GM10266 (cell line): Measurements from ENCODE around the gene SMC4.

Experiments
- DNase-seq: peaks from one replicate; pipeline ENCODE4 v3.0.0; 2012; ENCODE audit errors: extremely low spot score
- TF ChIP-seq, protein P1 (sequence below): IDR thresholded peaks from 2 replicates; pipeline ENCODE4 v1.5.1; 2012; ENCODE audit warnings: mild to moderate bottlenecking, low read depth; ENCODE audit not compliant: control insufficient read depth, insufficient read depth; ENCODE audit errors: missing control alignments

The SMC4 gene

DNA sequence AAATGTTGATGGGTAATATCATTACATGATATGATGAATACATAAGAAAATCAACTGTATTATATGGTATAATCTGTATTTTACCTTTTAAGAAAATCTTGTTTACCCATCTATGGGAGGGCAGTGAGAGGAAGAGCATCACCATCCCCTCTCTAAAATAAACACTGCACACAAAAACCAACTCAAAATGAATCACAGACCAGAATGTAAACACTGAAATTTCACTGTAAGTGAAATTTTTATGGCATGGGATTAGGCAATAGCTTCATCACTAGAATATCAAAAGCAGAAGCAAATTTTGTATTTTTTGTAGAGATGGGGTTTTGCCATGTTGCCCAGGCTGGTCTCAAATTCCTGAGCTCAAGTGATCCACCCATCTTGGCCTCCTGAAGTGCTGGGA, 26.7 kb upstream of the SMC4 start:
- TF ChIP-seq, protein P1, sequence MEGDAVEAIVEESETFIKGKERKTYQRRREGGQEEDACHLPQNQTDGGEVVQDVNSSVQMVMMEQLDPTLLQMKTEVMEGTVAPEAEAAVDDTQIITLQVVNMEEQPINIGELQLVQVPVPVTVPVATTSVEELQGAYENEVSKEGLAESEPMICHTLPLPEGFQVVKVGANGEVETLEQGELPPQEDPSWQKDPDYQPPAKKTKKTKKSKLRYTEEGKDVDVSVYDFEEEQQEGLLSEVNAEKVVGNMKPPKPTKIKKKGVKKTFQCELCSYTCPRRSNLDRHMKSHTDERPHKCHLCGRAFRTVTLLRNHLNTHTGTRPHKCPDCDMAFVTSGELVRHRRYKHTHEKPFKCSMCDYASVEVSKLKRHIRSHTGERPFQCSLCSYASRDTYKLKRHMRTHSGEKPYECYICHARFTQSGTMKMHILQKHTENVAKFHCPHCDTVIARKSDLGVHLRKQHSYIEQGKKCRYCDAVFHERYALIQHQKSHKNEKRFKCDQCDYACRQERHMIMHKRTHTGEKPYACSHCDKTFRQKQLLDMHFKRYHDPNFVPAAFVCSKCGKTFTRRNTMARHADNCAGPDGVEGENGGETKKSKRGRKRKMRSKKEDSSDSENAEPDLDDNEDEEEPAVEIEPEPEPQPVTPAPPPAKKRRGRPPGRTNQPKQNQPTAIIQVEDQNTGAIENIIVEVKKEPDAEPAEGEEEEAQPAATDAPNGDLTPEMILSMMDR, result no peak
- DNase-seq, result no peak

DNA sequence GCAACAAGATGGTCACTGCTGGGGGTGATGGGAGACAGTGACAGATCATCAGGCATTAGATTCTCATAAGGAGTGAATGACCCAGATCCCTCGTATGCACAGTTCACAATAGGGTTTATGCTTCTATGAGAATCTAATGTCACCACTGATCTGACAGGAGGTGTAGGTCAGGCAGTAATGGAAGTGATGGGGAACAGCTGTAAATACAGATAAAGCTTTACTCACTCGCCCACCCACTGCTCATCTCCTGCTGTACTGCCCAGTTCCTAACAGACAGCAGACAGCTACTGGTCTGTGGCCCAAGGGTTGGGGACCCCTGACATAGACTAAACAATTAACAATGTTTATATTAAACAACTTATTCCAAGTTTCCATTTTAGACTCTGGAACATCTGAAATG, 25.8 kb upstream of the SMC4 start:
- TF ChIP-seq, protein P1, result no peak
- no peak for DNase-seq

DNA sequence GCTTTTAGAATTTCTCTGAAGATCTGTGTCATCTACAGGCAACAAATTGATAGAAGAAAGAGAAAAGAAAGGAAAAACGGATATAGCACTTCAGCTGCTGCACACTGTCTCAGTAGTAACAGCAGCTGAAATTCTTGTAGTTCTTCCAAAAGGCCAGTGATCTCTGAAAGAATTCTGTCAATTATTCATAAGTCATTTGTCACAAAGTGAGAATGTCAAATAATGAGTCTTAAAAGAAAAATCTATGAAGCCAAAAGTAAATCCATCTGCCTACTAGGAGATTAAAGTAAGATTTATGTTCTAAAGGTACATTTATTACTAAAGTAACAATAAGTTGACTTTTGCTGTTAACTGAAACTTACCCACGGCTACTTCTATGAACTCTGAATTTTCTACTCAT, 25.0 kb upstream of the SMC4 start:
- DNase-seq, result no peak
- TF ChIP-seq, protein P1, result no peak

DNA sequence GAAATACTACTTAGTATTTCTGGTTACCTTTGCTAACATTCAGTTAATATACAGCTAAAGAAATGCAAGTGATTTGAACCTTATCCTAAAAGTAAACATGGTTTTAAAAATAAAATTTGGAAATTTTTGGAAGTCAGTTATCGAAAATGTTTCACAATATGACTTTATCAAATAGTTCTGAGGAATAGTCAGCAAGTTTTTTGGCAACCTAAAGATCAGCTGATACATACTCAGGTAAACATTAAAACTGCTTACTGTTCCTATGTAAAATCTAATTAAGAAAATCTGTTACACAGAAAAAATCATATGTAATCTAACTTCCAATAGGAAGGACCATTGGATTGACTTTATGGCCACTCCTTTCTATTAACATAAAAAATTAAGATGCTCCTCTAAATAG, 24.5 kb upstream of the SMC4 start:
- TF ChIP-seq, protein P1, result no peak
- DNase-seq, result no peak

DNA sequence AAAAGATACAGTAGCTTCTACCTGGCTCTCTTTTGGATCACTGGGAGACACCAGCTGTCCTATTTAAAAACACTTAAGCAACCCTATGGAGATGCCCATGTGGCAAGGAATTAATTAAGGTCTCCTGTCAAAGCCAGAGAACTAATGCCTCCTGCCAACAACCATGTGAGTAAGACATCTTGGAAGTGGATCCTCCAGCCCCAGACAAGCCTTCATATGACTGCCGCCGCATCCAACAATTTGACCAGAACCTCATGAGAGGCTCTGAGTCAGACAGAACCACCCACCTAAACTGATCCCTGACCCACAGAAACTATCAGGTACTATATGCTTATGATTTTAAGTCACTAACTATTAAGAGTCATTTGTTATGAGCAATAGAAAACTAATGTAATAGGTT, 22.8 kb upstream of the SMC4 start:
- TF ChIP-seq, protein P1, result no peak
- no peak for DNase-seq

DNA sequence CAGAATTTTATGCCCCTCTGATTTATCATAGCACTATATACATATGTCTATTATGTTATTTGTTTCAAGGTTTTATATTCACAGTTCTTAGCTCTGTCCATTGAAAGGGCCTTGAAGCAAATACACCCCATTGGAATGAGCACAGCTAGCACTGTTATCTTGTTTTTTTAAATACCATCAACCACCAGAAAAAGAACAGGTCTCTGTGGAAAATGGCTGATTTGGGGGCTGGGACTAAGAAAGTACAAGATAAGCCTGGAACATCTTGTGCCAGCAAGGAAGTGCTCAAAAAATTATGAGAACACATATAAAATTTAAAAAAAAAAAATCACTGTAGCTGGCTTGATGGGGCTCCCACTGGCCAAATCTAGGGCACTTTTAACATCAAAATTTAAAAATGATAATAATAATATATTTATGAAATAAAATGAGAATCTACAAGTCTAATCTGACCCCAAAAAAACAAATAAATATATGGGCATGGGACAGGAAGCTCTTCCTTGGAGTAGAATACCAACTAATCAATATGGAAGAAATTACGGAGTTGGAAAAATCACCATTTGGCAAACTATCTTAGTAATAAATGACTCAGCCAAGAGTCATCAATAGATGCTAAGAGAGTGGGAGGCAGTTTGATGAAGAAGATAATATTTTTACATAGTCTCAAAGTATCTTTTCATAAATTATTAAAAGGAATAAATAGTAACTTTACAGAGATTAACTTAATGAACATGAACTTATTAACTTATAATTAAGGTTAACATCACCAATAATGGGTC, 20.9 kb upstream of the SMC4 start:
- DNase-seq, result no peak
- TF ChIP-seq, protein P1, result no peak

DNA sequence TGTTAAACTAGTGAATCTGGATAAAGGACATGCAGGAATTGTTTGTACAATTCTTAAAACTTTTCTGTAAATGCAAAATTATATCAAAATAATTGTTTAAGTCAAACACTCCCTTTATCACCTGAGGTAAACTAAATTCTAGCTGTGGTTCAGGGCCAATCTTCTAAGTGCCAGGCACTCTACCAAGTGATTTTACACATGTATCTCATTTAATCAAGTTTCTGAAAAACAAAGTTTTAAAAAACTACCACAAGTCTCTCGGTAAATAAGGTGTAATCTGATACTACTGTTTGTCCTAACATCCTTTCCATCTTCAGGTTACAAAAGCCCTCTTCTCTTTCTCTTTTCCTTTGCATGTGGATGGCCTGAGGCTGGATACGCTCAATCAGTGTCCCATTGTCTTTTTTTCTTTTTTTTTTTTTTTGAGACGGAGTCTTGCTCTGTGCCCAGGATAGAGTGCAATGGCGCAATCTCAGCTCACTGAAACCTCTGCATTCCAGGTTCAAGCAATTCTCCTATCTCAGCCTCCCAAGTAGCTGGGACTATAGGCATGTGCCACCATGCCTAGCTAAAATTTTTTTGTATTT, 19.7 kb upstream of the SMC4 start:
- TF ChIP-seq, protein P1, result no peak
- DNase-seq, result no peak
